Stimulated activated naive CD8-positive, alpha-beta T cell treated with anti-CD3 and anti-CD28 coated beads, Interleukin-15, Interleukin-2, amounts not matched to agents 100 U/mL and 50 U/mL, for 24 hours (primary cell): Measurements from ENCODE around the gene RAX2.
"Not testable (repeated sequence)": the region's sequence is repeated elsewhere in the genome, so short reads cannot be mapped to it uniquely, and the experiment has no call there.

ENCODE experiments used
- ATAC-seq: fragments of 150-1000 bp; cut with Tn5 transposase; one replicate; pipeline ENCODE4 v1.10.0; 2021
- DNase-seq: peaks from one replicate; pipeline ENCODE4 v3.0.0; 2021

RAX2 gene

DNA sequence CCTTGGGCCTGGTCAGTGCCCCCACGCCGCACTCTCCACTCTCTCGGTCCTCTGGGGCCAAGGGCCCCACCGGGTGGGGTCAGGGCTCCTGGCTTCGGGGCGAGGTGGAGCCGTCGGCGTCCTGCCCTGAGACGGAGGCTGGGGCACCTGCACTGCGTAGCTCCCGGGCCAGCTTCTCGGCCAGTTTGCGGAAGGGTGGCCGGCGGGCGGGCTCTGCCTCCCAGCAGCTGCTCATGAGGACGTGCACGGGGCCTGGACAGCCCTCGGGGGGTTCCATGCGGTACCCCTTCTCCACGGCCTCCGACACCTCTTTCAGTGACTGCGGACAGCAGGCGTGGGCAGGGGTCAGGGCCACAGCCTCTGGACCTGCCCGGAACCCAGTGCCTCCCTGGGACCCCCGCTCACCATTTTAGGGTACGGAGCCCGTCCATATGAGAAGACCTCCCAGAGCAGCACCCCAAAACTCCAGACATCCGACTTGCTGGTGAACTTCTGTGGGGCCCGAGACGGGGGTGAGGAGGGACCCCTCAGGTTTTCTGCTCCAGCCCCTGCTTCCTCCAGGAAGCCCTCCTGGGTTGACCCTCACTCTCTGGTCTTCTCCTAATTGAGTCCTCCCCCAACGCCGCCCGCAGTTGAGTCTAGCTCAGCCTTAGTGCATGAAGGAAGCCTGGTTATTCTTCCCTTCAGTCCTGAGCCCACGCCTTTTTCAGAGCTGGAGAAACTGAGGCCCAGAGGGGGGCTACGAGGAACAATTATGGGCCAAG is 6.3 kb upstream of the RAX2 start:
- ATAC-seq (no peak), DNase-seq (no peak)

DNA sequence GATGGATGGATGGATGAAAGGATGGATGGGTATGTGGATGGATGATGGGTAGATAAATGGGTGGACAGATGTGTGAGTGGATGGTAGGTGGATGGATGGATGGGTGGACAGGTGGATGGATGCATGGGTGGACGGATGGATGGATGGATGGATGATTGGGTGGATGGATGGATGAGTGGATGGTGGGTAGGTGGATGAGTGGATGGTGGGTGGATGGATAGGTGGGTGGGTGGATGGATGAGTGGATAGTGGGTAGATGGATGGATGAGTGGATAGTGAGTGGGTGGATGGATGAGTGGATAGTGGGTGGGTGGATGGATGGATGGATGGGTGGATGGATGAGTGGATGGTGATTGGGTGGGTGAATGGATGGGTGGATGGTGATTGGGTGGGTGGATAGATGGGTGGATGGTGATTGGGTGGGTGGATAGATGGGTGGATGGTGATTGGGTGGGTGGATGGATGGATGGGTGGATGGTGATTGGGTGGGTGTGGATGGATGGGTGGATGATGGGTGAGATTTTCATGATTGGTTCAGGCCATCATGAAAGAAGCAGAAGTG is 4.5 kb upstream of the RAX2 start:
- ATAC-seq (no peak), DNase-seq (no peak)

DNA sequence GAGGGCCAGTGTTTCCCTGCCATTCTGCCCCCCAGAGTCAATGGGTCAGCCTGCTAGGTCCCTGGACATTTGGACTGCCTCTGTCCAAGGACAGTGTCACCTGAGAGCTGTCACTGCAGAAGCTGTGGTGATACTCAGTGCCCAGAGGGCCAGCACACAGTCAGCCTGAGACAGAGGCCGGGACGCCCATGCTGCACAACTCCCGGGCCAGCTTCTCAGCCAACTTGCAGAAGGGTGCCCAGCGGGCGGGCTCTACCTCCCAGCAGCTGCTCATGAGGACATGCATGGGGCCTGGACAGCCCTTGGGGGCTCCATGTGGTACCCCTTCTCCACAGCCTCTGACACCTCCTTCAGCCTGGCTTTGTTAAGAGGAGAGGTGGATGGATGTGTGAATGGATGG is 3.8 kb upstream of the RAX2 start:
- no peak for DNase-seq
- no peak for ATAC-seq

DNA sequence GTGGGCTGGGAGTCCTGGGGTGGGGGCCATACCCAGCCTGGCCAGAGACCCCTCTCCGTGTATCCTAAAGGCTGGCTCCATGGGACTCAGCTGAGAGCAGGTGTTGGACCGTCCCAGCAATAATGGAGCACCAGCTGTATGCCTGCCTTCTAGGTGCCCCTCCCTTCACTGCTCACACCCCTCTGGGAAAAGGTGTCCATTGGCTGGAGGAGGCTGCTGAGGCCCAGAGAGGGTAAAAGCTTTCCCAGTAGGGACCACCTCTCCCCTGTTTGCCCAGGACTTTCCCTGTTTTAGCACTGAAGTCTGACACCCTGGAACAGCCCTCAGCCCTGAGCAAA is 3.3 kb upstream of the RAX2 start:
- no peak for ATAC-seq
- DNase-seq = no peak

- ATAC-seq (no peak), DNase-seq (no peak)
These were observed 2.8 kb upstream of the RAX2 start for GRCh38 chr19:3774621-3775373.

DNA sequence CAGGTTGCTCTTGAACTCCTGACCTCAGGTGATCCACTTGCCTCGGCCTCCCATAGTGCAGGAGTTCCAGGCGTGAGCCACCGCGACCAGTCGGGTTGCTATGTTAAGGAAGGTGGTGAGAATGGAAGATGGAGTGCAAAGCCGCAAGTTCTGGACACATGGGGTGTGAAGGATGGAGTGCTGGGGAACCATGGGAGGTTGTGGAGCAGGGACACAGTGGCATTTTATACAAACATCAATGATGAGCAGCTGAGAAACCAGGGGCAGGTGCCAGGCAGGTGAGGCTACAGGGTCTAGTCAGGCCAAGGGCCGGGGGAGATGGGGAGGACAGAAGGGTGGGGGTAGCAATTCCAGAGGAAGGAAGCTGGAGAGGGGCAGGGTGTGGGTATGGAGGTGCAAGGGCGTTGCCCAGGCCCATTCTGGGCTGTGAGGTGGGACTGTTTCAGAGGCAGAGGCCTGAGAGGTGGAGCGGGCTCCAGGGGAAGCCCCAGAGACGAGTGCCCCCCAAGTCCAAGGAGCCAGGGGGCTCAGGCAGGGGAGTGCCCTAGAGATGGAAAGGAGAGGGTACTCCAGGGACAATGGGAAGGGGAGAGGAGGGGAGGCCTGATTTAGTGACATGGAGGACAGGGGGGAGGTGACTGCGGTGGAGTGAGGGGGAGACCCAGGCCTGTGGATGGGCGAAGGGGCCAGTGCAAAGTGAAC is 1.9 kb upstream of the RAX2 start:
- ATAC-seq (no peak), DNase-seq (no peak)

DNA sequence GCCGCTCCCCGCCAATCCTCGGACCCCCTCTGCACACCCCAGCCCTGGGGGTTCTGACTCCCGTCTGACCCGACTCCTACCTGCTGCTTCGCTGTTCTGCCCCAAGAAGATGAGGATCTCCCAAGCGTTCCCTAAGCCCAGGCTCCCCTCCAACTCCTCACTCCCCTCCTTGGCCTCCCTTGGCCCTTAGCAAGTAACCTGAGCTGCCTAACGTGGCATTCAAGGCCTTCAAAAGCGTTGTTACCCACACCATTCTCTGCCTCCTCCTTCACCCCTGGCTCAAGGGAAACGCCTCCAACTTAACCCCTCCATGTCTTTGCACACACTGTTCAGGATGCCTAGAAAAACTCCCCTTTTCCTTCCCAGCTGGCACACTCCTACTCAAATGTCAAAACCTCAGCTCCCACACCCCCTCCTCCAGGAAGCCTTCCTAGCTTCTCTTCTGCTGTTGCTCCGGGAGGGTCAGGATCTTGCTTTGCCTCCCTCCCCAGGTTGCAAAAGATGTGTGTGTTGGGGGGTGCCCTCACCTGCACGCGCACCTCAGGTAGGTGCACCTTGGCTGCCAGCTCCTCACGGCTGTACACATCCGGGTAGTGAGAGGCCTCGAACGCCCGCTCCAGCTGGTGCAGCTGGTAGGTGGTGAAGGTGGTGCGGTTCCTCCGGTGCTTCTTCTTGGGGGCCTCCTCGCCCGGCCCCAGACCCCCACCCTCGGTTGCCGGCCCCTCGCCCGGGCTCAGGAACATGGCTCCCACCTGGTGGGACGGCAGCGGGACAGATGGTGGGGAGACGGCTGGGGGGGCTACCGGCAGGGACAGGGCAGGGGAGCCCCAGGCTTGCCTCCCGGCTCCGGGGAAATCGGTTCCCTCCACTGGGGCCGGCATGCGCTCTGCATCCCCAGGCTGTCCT is 775 bp downstream of the RAX2 start:
- ATAC-seq = no peak
- DNase-seq = no peak

GRCh38 chr19:3770136-3770999 is 1.7 kb downstream of the RAX2 start:
- ATAC-seq (no peak), DNase-seq (no peak)

- ATAC-seq = no peak
- no peak for DNase-seq
These were observed 2.5 kb downstream of the RAX2 start for GRCh38 chr19:3769494-3769893.

- ATAC-seq (no peak), DNase-seq (no peak)
These were observed 3.3 kb downstream of the RAX2 start for GRCh38 chr19:3768748-3769099.

- DNase-seq = no peak
- ATAC-seq = no peak
These were observed 3.8 kb downstream of the RAX2 start for GRCh38 chr19:3768015-3768747.

- DNase-seq (no peak), ATAC-seq (no peak)
These were observed 5.0 kb downstream of the RAX2 start for GRCh38 chr19:3767050-3767449.

DNA sequence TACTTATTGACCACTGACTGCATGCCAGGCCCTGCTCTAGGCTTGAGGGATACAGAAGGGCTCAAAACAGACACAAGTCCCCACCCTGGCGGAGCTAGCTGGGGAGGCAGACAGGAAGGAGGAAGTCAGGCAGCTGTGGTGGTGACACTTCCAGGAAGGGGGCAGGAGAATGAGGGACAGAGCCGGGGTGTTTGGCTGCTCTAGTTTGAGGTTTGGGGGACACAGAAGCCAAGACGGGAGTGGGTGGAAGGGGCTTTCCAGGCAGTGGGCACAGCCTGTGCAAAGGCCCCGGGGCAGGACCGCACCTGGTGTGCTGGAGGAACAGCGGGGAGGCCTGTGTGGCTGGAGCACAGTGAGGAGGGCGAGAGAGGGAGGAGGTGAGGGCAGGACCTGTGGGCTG is 5.5 kb downstream of the RAX2 start:
- no peak for ATAC-seq
- peak; percentile 44 for DNase-seq

DNA sequence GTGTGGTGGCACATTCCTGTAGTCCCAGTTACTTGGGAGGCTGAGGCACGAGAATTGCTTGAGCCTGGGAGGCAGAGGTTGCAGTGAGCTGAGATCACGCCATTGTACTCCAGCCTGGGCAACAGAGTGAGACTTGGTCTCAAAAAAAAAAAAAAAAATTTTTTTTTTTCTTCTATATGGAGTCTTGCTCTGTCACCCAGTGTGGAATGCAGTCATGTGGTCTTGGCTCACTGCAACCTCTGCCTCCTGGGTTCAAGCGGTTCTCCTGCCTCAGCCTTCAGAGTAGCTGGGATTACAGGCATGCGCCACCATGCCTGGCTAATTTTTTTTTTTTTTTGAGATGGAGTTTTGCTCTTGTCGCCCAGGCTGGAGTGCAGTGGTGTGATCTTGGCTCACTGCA is 6.3 kb downstream of the RAX2 start:
- DNase-seq, ATAC-seq: not testable (repeated sequence)

- no peak for ATAC-seq
- DNase-seq = no peak
These were observed 6.9 kb downstream of the RAX2 start for GRCh38 chr19:3765121-3765520.

- peak; percentile 86 for ATAC-seq
- peak; percentile 100 for DNase-seq
These were observed 9.2 kb downstream of the RAX2 start, which contains the start of gene MRPL54 for GRCh38 chr19:3762501-3763459. Gene MRPL54 (plus strand): TSS chr19:3762682. CDS start chr19:3762701, 19 bp downstream.

- ATAC-seq (no peak), DNase-seq (no peak)
These were observed 9.9 kb downstream of the RAX2 start for GRCh38 chr19:3762130-3762473.

- DNase-seq = peak; percentile 99
- ATAC-seq = peak; percentile 69
These were observed 10.5 kb downstream of the RAX2 start, which contains the start of gene APBA3 for GRCh38 chr19:3761382-3762129. Gene APBA3 (minus strand): TSS chr19:3761692. CDS start chr19:3760264, 1,428 bp downstream.
